H9 (cell line): ENCODE measurements around the gene TMEM91. TPM values are rescaled to one million over a fixed set of nuclear protein-coding genes. Genes with fewer than 3 reads are reported as not detected.

Source experiments
- DNase-seq: peaks from one replicate; pipeline ENCODE4 v3.0.0-alpha.2; 2017
- H2AFZ ChIP-seq: one replicate; pipeline ENCODE4 v1.6.1; 2013; ENCODE audit warnings: mild to moderate bottlenecking, low read length, control low read depth, moderate library complexity
- H2AK5ac ChIP-seq: 2 replicates; pipeline ENCODE4 v1.6.1; 2013; ENCODE audit warnings: low read length, control low read depth, mixed read lengths; ENCODE audit not compliant: insufficient read length
- H2BK120ac ChIP-seq: one replicate; pipeline ENCODE4 v1.6.1; 2013; ENCODE audit warnings: low read depth, mild to moderate bottlenecking, low read length, control low read depth, inconsistent platforms; ENCODE audit not compliant: poor library complexity, severe bottlenecking
- H2BK12ac ChIP-seq: 2 replicates; pipeline ENCODE4 v1.6.1; 2013; ENCODE audit warnings: low read length, control low read depth, mixed read lengths, low read depth; ENCODE audit not compliant: insufficient read length
- H2BK15ac ChIP-seq: 2 replicates; pipeline ENCODE4 v1.6.1; 2013; ENCODE audit warnings: low read depth, low read length, control low read depth
- H2BK20ac ChIP-seq: one replicate; pipeline ENCODE4 v1.6.1; 2013; ENCODE audit warnings: low read depth, mild to moderate bottlenecking, low read length, control low read depth, inconsistent platforms; ENCODE audit not compliant: poor library complexity, severe bottlenecking
- H2BK5ac ChIP-seq: 2 replicates; pipeline ENCODE4 v1.6.1; 2013; ENCODE audit warnings: low read length, control low read depth, mixed read lengths; ENCODE audit not compliant: insufficient read length
- H3K14ac ChIP-seq: 2 replicates; pipeline ENCODE4 v1.6.1; 2013; ENCODE audit warnings: low read length, control low read depth; ENCODE audit not compliant: insufficient read depth
- H3K18ac ChIP-seq: 2 replicates; pipeline ENCODE4 v1.6.1; 2013; ENCODE audit warnings: low read depth, mild to moderate bottlenecking, mixed read lengths, low read length, control low read depth; ENCODE audit not compliant: insufficient read length
- H3K23ac ChIP-seq: 2 replicates; pipeline ENCODE4 v1.6.1; 2013; ENCODE audit warnings: low read length, control low read depth, mixed read lengths, low read depth; ENCODE audit not compliant: insufficient read length
- H3K23me2 ChIP-seq: 2 replicates; pipeline ENCODE4 v1.6.1; 2013; ENCODE audit warnings: low read depth, mild to moderate bottlenecking, mixed read lengths, low read length, control low read depth; ENCODE audit not compliant: insufficient read length, poor library complexity, severe bottlenecking
- H3K27ac ChIP-seq: 2 replicates; pipeline ENCODE4 v1.5.1; 2013; ENCODE audit warnings: low read length, control low read depth, mixed read lengths, low read depth; ENCODE audit not compliant: insufficient read length
- H3K27me3 ChIP-seq: 2 replicates; pipeline ENCODE4 v1.6.1; 2013; ENCODE audit warnings: low read length, control low read depth, inconsistent platforms; ENCODE audit not compliant: insufficient read depth
- H3K4ac ChIP-seq: 2 replicates; pipeline ENCODE4 v1.6.1; 2013; ENCODE audit warnings: low read depth, mild to moderate bottlenecking, control low read depth, inconsistent platforms, low read length, moderate library complexity
- H3K4me1 ChIP-seq: 2 replicates; pipeline ENCODE4 v1.6.1; 2013; ENCODE audit warnings: low read length, control low read depth, inconsistent platforms; ENCODE audit not compliant: insufficient read depth
- H3K4me2 ChIP-seq: 2 replicates; pipeline ENCODE4 v1.6.1; 2013; ENCODE audit warnings: low read length, control low read depth, mixed read lengths; ENCODE audit not compliant: insufficient read length, insufficient read depth
- H3K56ac ChIP-seq: 2 replicates; pipeline ENCODE4 v1.6.1; 2013; ENCODE audit warnings: low read depth, mild to moderate bottlenecking, mixed read lengths, low read length, control low read depth; ENCODE audit not compliant: insufficient read length
- H3K79me1 ChIP-seq: 2 replicates; pipeline ENCODE4 v1.6.1; 2013; ENCODE audit warnings: low read depth, mild to moderate bottlenecking, moderate library complexity, low read length, control low read depth, inconsistent platforms; ENCODE audit not compliant: insufficient read depth, poor library complexity, severe bottlenecking
- H3K79me2 ChIP-seq: 2 replicates; pipeline ENCODE4 v1.6.1; 2013; ENCODE audit warnings: low read length, control low read depth, inconsistent platforms; ENCODE audit not compliant: insufficient read depth
- H3K9ac ChIP-seq: 2 replicates; pipeline ENCODE4 v1.6.1; 2013; ENCODE audit warnings: low read length, control low read depth, mixed read lengths; ENCODE audit not compliant: insufficient read length; ENCODE audit errors: extremely low read depth
- H3K9me3 ChIP-seq: one replicate; pipeline ENCODE4 v1.6.1; 2013; ENCODE audit warnings: low read depth, low read length, inconsistent platforms; ENCODE audit not compliant: control insufficient read depth
- H3T11ph ChIP-seq: one replicate; pipeline ENCODE4 v1.6.1; 2013; ENCODE audit warnings: mild to moderate bottlenecking, low read length, control low read depth, inconsistent platforms
- H4K20me1 ChIP-seq: one replicate; pipeline ENCODE4 v1.6.1; 2013; ENCODE audit not compliant: control insufficient read depth, insufficient read length, insufficient read depth
- H4K5ac ChIP-seq: 2 replicates; pipeline ENCODE4 v1.6.1; 2013; ENCODE audit warnings: low read depth, mild to moderate bottlenecking, mixed read lengths, low read length, control low read depth; ENCODE audit not compliant: insufficient read length
- H4K8ac ChIP-seq: replicated peaks from 2 replicates; pipeline ENCODE4 v1.6.1; 2013; ENCODE audit warnings: low read length, control low read depth, mixed read lengths, low read depth; ENCODE audit not compliant: insufficient read length
- H4K91ac ChIP-seq: 2 replicates; pipeline ENCODE4 v1.6.1; 2013; ENCODE audit warnings: low read depth, mild to moderate bottlenecking, moderate library complexity, mixed read lengths, low read length, control low read depth; ENCODE audit not compliant: insufficient read length
- H3K27ac Mint-ChIP-seq, 3 experiments: 2 replicates in 2 of 3; 3 replicates in 1 of 3; pipeline ENCODE4 v1.8.0; 2020 to 2021; ENCODE audit warnings: mixed read lengths in 3 of 3, mild to moderate bottlenecking in 1 of 3, moderate library complexity in 1 of 3
- H3K27me3 Mint-ChIP-seq: 2 replicates; pipeline ENCODE4 v1.8.0; 2021; ENCODE audit warnings: low read depth, mild to moderate bottlenecking, moderate library complexity, mixed read lengths
- H3K36me3 Mint-ChIP-seq, 3 experiments: 2 replicates in 2 of 3; 3 replicates in 1 of 3; pipeline ENCODE4 v1.8.0; 2020 to 2021; ENCODE audit warnings: low read depth in 3 of 3, mixed read lengths in 3 of 3; ENCODE audit not compliant: insufficient read depth in 1 of 3
- H3K4me1 Mint-ChIP-seq, 2 experiments: 2 replicates each; pipeline ENCODE4 v1.8.0; 2020; ENCODE audit warnings: mixed read lengths in 2 of 2
- H3K4me3 Mint-ChIP-seq, 2 experiments: 2 replicates in 1 of 2; 3 replicates in 1 of 2; pipeline ENCODE4 v1.8.0; 2020 to 2021; ENCODE audit warnings: mild to moderate bottlenecking in 2 of 2, mixed read lengths in 2 of 2, moderate library complexity in 1 of 2
- H3K9me3 Mint-ChIP-seq, 2 experiments: 2 replicates in 1 of 2; 3 replicates in 1 of 2; pipeline ENCODE4 v1.8.0; 2020; ENCODE audit warnings: mild to moderate bottlenecking in 2 of 2, mixed read lengths in 2 of 2, moderate library complexity in 1 of 2
- WGBS: extraction: QIAGEN DNeasy Blood & Tissue Kit; methylation state at CpG from one replicate; pipeline ENCODE4 v1.1.7; 2013; ENCODE audit warnings: missing lambda C conversion rate, low lambda C conversion rate, mixed read lengths; ENCODE audit not compliant: insufficient read length; ENCODE audit errors: extremely low coverage; 5-methylcytosine and 5-hydroxymethylcytosine counted together
- total RNA-seq: library from RNA; stranded (reverse); gene quantifications from 2 replicates; pipeline ENCODE4 v1.2.1, GENCODE V29; 2021
- TF ChIP-seq, protein P1 (sequence below): fragments of 200-600 bp; sonication (generic); conservative IDR thresholded peaks from 3 replicates; pipeline ENCODE4 v1.8.0; 2021; ENCODE audit warnings: antibody characterized with exemption, mild to moderate bottlenecking

TMEM91 gene
- total RNA-seq, 1 experiment from 2014 or later: 5.7 TPM

- WGBS: 100% methylated on average over 2 of the region's 47 CpGs
- Histone ChIP-seq H2BK12ac (no peak overlapping the region), H2BK5ac (no peak overlapping the region), H3K4me1 (peaks cover 5% of the 10 kb centered on the region; the same call in 1 of the 2 replicates), H3K9ac (no peak overlapping the region), H2AK5ac (no peak overlapping the region), H4K8ac (no peak overlapping the region), H3T11ph (no peak overlapping the region), H3K27me3 (no peaks in the 10 kb centered on the region), H3K9me3 (no peaks in the 10 kb centered on the region), H2BK20ac (no peak overlapping the region), H3K23ac (no peak overlapping the region), H2AFZ (no peak overlapping the region), H3K4ac (no peak overlapping the region), H3K56ac (no peak overlapping the region), H2BK120ac (no peak overlapping the region), H4K20me1 (peaks cover 3% of the 10 kb centered on the region), H3K79me2 (no peaks in the 10 kb centered on the region), H3K23me2 (no peaks in the 10 kb centered on the region), H4K91ac (no peak overlapping the region), H3K79me1 (no peaks in the 10 kb centered on the region), H3K18ac (no peak overlapping the region), H3K4me2 (peak overlapping the region; percentile 20), H3K14ac (no peak overlapping the region), H4K5ac (no peak overlapping the region), H3K27ac (no peak overlapping the region), H2BK15ac (no peak overlapping the region)
- no peak overlapping the region; a peak in 1 of 7 replicates for H3K27ac Mint-ChIP-seq
- peak; percentile 57 for DNase-seq
- peaks cover 15 to 35% of the 10 kb centered on the region in 2 experiments for H3K4me1 Mint-ChIP-seq
- peak overlapping the region in 1 of 2 experiments; percentile 66; a peak in 3 of 5 replicates for H3K4me3 Mint-ChIP-seq
- no peaks in the 10 kb centered on the region for H3K27me3 Mint-ChIP-seq
- no peaks in the 10 kb centered on the region for H3K9me3 Mint-ChIP-seq
- TF ChIP-seq, protein P1, sequence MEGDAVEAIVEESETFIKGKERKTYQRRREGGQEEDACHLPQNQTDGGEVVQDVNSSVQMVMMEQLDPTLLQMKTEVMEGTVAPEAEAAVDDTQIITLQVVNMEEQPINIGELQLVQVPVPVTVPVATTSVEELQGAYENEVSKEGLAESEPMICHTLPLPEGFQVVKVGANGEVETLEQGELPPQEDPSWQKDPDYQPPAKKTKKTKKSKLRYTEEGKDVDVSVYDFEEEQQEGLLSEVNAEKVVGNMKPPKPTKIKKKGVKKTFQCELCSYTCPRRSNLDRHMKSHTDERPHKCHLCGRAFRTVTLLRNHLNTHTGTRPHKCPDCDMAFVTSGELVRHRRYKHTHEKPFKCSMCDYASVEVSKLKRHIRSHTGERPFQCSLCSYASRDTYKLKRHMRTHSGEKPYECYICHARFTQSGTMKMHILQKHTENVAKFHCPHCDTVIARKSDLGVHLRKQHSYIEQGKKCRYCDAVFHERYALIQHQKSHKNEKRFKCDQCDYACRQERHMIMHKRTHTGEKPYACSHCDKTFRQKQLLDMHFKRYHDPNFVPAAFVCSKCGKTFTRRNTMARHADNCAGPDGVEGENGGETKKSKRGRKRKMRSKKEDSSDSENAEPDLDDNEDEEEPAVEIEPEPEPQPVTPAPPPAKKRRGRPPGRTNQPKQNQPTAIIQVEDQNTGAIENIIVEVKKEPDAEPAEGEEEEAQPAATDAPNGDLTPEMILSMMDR: no peak
- H3K36me3 Mint-ChIP-seq: peaks cover 0 to 33% (median 0%) of the 10 kb centered on the region in 3 experiments; a peak in 2 of 7 replicates
These were observed 45.2 kb upstream of the TMEM91 start for GRCh38 chr19:41330946-41331678.
